HG03469 (cell line): Measurements from ENCODE around the gene IRF2BP1.
"Not testable (repeated sequence)": the region's sequence is repeated elsewhere in the genome, so short reads cannot be mapped to it uniquely, and the experiment has no call there.

Experiments
- ATAC-seq: cut with Tn5 transposase; IDR thresholded peaks from one replicate; pipeline ENCODE4 v1.9.1; 2021; ENCODE audit warnings: mild to moderate bottlenecking, moderate library complexity, moderate number of reproducible peaks; ENCODE audit not compliant: unreplicated experiment

IRF2BP1 gene

DNA sequence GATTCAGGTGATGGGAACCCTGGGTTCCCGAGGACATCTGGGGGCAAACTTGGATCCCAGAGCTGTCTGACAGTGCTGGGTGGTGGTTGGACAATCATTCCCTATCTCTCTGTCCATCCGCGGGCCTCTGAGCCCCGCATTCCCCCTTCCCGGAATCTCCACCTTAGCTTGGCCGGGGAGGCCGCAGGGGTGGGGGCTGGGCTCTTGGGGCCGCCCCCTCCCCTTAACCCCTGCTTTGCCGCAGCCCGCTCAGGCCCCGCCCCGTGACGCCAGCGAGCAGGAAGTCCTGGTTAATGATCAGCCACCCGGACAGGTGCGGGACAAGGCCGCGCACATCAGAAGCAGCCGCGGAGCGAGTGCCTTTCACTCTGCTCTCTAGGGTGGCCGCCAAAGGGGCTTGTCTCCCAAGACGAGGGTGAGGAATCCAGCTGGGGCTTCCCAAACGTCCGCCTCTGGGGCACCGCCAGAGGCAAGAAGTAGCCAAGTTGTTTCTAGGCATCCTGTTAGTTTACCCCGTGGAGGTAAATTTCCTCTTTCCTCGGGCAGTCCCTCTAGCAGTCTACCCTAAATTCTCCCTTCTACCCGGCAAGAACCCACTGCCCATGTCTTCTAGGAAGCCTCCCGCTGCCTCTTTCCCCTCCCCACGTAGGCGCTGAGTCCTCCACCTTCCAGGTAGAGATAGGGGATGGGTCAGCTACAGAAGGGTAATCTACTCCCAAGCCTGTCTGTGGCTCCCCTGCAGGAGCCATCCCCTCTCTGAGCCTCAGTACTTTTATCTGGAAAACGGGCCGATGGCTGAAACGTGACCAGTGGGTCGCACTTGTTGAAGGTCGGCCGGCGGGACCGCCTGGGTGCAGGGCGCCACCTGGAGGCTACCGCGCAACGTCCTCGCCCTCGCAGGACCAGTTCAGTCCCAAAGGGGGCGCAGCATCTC is 3.0 kb downstream of the IRF2BP1 start:
- ATAC-seq: no peak

GRCh38 chr19:45881909-45882528 is 3.9 kb downstream of the IRF2BP1 start:
- ATAC-seq: no peak

GRCh38 chr19:45881082-45881908 is 4.6 kb downstream of the IRF2BP1 start:
- no peak for ATAC-seq

DNA sequence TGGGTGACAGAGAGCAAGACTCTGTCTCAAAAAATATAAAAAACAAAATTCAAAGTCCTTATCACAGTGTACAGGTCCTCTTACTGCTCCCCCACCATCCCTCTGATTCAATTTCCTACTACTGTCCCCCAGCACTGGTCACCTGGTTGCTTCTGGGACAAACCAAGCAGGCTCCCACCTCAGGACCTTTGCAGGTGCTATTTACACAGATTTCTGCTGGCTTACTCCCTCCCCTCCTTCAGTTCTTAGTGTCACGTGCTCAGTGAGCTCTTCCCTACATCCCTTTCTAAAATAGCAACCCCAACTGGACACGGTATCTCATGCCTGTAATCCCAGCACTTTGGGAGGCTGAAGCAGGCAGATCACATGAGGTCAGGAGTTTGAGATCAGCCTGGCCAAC is 6.0 kb downstream of the IRF2BP1 start:
- no peak for ATAC-seq

DNA sequence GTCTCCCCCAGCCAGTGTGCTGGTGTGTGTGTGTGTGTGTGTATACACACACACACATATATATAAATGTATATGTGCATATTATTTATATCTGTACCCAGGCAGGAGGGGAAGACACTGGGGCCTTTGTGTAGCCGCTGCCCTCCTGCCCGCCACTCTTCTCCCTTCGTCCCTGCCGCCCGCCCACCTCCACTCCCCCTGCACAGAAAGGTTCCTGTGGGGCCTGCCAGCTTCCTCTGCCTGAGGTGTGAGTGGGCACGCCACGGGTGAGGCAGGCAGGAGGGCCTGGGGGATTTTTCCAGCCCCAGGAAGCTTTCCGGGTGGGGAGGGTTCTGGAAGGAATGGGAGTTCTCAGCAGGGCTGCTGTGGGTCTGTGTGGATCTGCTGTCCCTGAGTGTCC is 6.9 kb downstream of the IRF2BP1 start:
- ATAC-seq: no peak

GRCh38 chr19:45878043-45878794 is 7.7 kb downstream of the IRF2BP1 start:
- no peak for ATAC-seq

DNA sequence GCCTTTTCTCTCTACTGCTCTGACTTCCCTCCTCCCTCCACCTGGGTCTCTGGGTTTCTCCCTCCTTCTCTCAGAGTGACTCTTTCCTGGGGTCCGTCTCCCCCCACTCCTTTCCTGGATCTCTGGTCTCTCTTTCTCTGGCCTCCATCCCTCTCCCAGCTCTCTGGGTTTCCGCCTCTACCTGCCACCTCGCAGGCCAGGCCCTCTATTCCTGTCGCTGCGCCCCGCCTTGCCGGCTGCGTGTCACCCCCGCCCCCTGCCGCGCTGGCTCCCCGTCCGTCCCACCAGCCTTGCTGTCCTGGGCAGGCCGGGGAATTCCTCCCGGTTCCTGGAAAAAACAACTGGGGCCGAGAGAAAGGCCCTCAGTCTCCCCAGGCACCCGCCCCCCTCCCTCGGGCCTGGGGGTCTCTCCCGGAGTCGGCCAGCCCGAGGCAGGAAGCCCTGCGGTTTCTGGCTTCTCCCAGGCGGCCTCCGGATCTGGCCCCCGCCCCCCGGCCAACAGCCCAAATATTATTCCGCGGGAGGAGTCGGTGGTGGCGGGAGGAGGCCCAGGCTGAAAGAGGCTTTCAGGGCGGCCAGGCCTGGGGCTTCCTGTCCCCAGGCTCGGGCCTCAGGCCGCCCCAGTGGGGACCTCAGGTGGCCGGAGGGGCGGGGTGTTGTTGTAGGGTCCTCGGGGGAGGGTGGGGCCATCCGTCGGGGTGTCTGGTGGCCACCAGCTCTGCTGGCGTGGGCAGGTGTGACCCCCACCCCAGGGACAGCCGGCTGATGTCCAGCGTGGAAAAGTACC is 9.3 kb downstream of the IRF2BP1 start:
- ATAC-seq: no peak

GRCh38 chr19:45876161-45876410 is 9.9 kb downstream of the IRF2BP1 start:
- no peak for ATAC-seq

GRCh38 chr19:45874620-45874966 is 11.3 kb downstream of the IRF2BP1 start:
- no peak for ATAC-seq

DNA sequence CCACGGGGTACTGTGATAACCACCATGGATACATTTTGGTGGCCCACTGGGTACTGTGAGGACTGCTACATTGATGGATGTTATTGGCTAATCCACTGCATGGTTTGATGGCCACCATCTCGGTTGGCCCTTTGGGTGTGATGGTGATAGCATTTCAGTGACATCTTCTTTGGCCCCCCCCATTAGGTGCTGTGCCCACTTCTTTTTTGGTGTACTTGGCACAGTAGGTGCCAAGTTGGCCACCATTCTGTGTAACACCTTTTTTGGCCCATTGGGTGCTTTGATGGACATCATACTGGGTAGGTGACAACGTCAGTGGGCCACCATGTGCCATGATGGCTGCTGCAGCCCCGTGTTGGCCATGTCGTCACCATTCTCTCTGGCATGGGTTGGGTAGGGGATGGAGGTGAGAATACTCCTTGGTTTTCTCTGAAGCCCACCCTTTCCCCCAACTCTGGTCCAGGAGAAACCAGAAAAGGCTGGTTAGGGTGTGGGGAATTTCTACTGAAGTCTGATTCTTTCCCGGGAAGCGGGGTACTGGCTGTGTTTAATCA is 12.6 kb downstream of the IRF2BP1 start:
- no peak for ATAC-seq

DNA sequence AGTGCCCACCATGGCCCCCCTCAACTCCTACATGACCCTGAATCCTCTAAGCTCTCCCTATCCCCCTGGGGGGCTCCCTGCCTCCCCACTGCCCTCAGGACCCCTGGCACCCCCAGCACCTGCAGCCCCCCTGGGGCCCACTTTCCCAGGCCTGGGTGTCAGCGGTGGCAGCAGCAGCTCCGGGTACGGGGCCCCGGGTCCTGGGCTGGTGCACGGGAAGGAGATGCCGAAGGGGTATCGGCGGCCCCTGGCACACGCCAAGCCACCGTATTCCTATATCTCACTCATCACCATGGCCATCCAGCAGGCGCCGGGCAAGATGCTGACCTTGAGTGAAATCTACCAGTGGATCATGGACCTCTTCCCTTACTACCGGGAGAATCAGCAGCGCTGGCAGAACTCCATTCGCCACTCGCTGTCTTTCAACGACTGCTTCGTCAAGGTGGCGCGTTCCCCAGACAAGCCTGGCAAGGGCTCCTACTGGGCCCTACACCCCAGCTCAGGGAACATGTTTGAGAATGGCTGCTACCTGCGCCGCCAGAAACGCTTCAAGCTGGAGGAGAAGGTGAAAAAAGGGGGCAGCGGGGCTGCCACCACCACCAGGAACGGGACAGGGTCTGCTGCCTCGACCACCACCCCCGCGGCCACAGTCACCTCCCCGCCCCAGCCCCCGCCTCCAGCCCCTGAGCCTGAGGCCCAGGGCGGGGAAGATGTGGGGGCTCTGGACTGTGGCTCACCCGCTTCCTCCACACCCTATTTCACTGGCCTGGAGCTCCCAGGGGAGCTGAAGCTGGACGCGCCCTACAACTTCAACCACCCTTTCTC is 13.6 kb downstream of the IRF2BP1 start:
- ATAC-seq: no peak

GRCh38 chr19:45870798-45871197 is 15.1 kb downstream of the IRF2BP1 start:
- ATAC-seq: no peak

- not testable (repeated sequence) for ATAC-seq
These were observed 18.7 kb downstream of the IRF2BP1 start for GRCh38 chr19:45867241-45867640.

- no peak for ATAC-seq
These were observed 19.4 kb downstream of the IRF2BP1 start for GRCh38 chr19:45866400-45867176.

DNA sequence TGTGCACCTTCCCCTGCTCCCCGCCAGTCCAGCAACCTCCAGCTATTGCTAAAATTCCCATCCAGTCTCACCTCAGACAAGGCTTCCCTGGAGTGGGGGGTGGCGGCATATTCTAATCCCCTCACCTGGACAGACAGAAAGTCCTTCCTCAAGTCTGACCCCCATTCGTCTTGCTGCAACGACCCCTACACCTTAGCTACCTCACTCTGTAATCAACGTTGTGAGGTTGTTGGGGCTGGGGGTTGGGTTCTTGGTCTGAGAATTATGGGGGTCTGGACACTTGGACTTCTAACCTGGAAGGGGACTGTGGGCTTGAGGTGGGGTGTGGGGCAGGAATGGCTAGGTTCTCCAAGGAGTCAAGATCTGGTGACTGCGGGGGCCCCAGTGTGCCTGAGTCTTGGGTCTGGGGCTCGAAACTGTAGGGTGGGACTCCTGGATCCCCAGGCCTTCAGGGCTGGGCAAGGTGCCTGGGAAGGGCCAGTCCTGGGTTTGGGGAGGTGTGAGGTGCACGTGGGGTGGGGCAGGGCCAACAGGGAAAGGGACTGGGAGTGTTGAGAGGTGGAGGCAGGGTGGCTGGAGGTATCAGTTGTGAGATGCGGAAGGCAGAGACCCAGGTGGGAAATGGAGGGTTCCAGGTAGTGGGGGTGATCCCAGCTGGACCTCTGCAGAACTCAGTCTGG is 20.5 kb downstream of the IRF2BP1 start:
- ATAC-seq: no peak

GRCh38 chr19:45864629-45865082 is 21.3 kb downstream of the IRF2BP1 start:
- ATAC-seq: no peak

DNA sequence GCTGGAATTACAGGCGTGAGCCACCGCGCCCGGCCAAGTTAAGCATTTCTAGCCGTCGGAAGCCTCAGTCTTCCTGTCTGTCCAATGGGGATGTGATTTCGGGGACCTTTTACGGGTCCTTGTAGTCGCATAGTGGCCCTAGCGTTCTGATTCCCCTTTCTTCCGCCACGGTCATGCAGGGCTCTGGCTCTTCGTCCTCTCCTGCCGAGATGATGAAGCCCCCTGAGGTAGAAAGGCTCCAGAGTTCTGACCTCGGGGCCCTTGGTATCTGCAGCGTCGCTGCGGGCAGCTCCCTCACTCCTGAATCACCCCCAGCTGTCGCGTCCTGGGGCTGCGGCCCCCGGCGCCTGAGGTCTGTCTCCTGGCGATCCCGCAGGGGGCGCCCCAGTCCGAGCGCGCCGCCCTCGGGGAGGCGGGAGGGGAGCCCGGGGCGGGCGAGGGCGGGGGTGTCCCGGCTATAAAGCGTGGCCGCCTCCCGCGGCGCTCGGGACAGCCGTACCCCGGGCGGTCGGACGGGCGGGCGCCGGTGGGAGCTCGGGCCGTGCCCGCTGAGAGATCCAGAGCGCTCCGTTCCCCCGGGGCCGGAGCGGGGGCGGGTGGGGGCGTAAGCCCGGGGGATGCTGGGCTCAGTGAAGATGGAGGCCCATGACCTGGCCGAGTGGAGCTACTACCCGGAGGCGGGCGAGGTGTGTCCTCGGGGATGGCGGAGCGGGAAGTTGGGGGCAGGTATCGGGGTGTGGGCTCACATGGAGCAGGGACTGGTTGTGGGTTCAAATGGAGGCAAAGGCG is 21.9 kb downstream of the IRF2BP1 start, which contains the start of gene FOXA3:
TSS of gene FOXA3 (plus strand) at position 487 of the 789 bp plus-strand sequence. CDS start at position 618, 131 bp downstream.
- ATAC-seq: no peak
